NK-92 (cell line): ENCODE results near the gene EXOC6B.
"Not testable (repeated sequence)": the region's sequence is repeated elsewhere in the genome, so short reads cannot be mapped to it uniquely, and the experiment has no call there.

Source experiments
- DNase-seq: peaks from one replicate; lab custom pipeline; 2025; ENCODE audit not compliant: unreplicated experiment; lab: John Stamatoyannopoulos, UW

EXOC6B gene

GRCh38 chr2:72483346-72483745 lies 342.5 kb downstream of the EXOC6B start:
- no peak for DNase-seq

GRCh38 chr2:72475246-72475645 lies 350.6 kb downstream of the EXOC6B start:
- no peak for DNase-seq

GRCh38 chr2:72457801-72458516 lies 367.9 kb downstream of the EXOC6B start:
- DNase-seq, result no peak

- DNase-seq, result no peak
Measured at GRCh38 chr2:72454189-72454588, 371.6 kb downstream of the EXOC6B start.

GRCh38 chr2:72442270-72442669 lies 383.6 kb downstream of the EXOC6B start:
- no peak for DNase-seq

- no peak for DNase-seq
Measured at GRCh38 chr2:72439892-72440291, 385.9 kb downstream of the EXOC6B start.

- DNase-seq, result no peak
Measured at GRCh38 chr2:72438364-72438763, 387.5 kb downstream of the EXOC6B start.

- DNase-seq, result no peak
Measured at GRCh38 chr2:72431737-72432136, 394.1 kb downstream of the EXOC6B start.

GRCh38 chr2:72427022-72427861 lies 398.6 kb downstream of the EXOC6B start:
- no peak for DNase-seq

- DNase-seq, result no peak
Measured at GRCh38 chr2:72425996-72426395, 399.8 kb downstream of the EXOC6B start.

- DNase-seq, result no peak
Measured at GRCh38 chr2:72423756-72424155, 402.1 kb downstream of the EXOC6B start.

GRCh38 chr2:72421771-72422379 lies 404.0 kb downstream of the EXOC6B start:
- DNase-seq, result not testable (repeated sequence)

GRCh38 chr2:72415781-72416475 lies 409.9 kb downstream of the EXOC6B start:
- no peak for DNase-seq

GRCh38 chr2:72415241-72415661 lies 410.6 kb downstream of the EXOC6B start:
- no peak for DNase-seq

- no peak for DNase-seq
Measured at GRCh38 chr2:72414137-72414760, 411.6 kb downstream of the EXOC6B start.

- no peak for DNase-seq
Measured at GRCh38 chr2:72413716-72414115, 412.1 kb downstream of the EXOC6B start.

- no peak for DNase-seq
Measured at GRCh38 chr2:72412214-72412613, 413.6 kb downstream of the EXOC6B start.

- no peak for DNase-seq
Measured at GRCh38 chr2:72399879-72400278, 426.0 kb downstream of the EXOC6B start.

- DNase-seq, result no peak
Measured at GRCh38 chr2:72395096-72395495, 430.7 kb downstream of the EXOC6B start.

- DNase-seq, result no peak
Measured at GRCh38 chr2:72394541-72395070, 431.2 kb downstream of the EXOC6B start.

GRCh38 chr2:72389447-72389846 lies 436.4 kb downstream of the EXOC6B start:
- no peak for DNase-seq
